22Rv1 (cell line): ENCODE measurements around the gene RPAP3.

Source experiments
- ZFX ChIP-seq: fragments of 450-650 bp; IDR thresholded peaks from 2 replicates; pipeline ENCODE4 v1.6.1; 2017; ENCODE audit warnings: antibody characterized with exemption, borderline replicate concordance
- TF ChIP-seq, protein P1 (sequence below): fragments of 450-650 bp; IDR thresholded peaks from 2 replicates; pipeline ENCODE4 v1.5.1; 2017; ENCODE audit warnings: mild to moderate bottlenecking

DNA sequence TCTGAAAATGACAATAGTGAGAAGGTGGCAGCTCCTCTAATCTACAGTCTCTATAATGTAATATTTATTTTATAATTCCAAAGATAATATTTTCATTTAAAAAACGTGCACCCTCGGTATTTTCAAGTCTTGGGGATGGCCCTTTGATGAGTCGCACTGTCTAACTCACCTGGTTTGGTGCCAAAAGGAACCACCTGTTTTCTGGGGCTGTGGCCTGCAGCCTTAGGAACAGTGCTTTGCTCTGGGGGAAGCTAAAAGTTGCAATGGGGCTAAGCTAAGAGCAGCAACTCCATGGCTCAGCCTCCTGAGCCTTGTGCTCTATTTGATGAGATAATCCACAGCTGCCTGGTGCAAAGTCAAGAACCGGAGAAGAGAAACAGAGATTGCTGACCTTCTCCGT is 25.9 kb upstream of the RPAP3 start:
- TF ChIP-seq, protein P1, sequence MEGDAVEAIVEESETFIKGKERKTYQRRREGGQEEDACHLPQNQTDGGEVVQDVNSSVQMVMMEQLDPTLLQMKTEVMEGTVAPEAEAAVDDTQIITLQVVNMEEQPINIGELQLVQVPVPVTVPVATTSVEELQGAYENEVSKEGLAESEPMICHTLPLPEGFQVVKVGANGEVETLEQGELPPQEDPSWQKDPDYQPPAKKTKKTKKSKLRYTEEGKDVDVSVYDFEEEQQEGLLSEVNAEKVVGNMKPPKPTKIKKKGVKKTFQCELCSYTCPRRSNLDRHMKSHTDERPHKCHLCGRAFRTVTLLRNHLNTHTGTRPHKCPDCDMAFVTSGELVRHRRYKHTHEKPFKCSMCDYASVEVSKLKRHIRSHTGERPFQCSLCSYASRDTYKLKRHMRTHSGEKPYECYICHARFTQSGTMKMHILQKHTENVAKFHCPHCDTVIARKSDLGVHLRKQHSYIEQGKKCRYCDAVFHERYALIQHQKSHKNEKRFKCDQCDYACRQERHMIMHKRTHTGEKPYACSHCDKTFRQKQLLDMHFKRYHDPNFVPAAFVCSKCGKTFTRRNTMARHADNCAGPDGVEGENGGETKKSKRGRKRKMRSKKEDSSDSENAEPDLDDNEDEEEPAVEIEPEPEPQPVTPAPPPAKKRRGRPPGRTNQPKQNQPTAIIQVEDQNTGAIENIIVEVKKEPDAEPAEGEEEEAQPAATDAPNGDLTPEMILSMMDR, result no peak
- no peak for TF ChIP-seq ZFX
